Type B pancreatic cell (in vitro differentiated cells): ENCODE data around the gene UBD. TPM values are rescaled to one million over a fixed set of nuclear protein-coding genes. Genes with fewer than 3 reads are reported as not detected.

Experiments
- DNase-seq: peaks from one replicate; pipeline ENCODE4 v3.0.0; 2021; ENCODE audit warnings: mixed read lengths; ENCODE audit not compliant: unreplicated experiment; ENCODE audit errors: extremely low spot score
- H3K27ac Mint-ChIP-seq: 2 replicates; pipeline ENCODE4 v1.8.0; 2021; ENCODE audit warnings: mild to moderate bottlenecking, mixed read lengths
- H3K27me3 Mint-ChIP-seq: 2 replicates; pipeline ENCODE4 v1.8.0; 2021; ENCODE audit warnings: mixed read lengths
- H3K36me3 Mint-ChIP-seq: 2 replicates; pipeline ENCODE4 v1.8.0; 2021; ENCODE audit warnings: mixed read lengths
- H3K4me1 Mint-ChIP-seq: one replicate; pipeline ENCODE4 v1.8.0; 2021; ENCODE audit warnings: mixed read lengths; ENCODE audit not compliant: unreplicated experiment
- H3K4me3 Mint-ChIP-seq: 2 replicates; pipeline ENCODE4 v1.8.0; 2021; ENCODE audit warnings: mild to moderate bottlenecking, mixed read lengths
- H3K9me3 Mint-ChIP-seq: 2 replicates; pipeline ENCODE4 v1.8.0; 2021; ENCODE audit warnings: mixed read lengths
- CTCF ChIP-seq: fragments of 200-600 bp; sonication (generic); conservative IDR thresholded peaks from 2 replicates; pipeline ENCODE4 v1.5.0; 2021; ENCODE audit warnings: antibody characterized with exemption, mild to moderate bottlenecking
- total RNA-seq: library from RNA; stranded (reverse); gene quantifications from 2 replicates; pipeline ENCODE4 v1.2.1, GENCODE V29; 2021; ENCODE audit warnings: low replicate concordance

Gene UBD
- total RNA-seq, 1 donor from 2014 or later = 12.6 TPM

DNA sequence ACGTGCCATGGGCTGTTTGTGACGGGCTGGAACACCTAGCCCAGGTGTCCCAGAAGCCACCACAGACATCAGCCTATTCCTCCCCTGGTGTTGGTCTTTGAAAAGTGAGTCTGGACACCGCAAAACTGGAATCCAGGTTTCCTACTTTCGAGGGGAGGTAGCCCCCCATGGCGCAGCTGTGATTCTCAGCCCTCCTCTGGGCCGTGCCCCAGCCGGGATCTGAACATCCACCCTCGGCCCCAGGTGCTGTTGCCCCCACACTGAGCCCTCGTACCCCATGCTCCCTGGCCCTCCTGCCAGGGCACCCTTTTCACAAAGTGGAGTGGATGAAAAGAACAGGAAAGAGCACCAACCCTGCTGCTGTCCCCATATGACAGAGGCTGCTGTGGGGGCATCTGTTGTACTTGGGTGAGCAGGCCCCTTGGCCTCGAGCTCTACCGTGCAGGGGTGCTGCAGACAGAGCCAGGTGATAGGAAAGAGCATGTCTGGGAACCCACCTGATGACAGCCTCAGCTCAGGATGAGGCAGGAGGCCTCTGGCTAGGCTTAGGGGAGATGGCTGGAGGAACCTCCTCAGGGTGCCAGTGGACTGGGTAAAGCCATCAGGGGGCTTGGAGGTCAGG, 53.0 kb downstream of the UBD start:
- no peaks in the 10 kb centered on the region for H3K9me3 Mint-ChIP-seq
- no peak for DNase-seq
- H3K4me1 Mint-ChIP-seq = peaks cover 7% of the 10 kb centered on the region

GRCh38 chr6:29505808-29506207, 53.7 kb downstream of the UBD start:
- no peak for DNase-seq
- H3K4me3 Mint-ChIP-seq = no peak overlapping the region
- H3K27me3 Mint-ChIP-seq = peaks cover 6% of the 10 kb centered on the region
- no peak overlapping the region for H3K27ac Mint-ChIP-seq
- H3K9me3 Mint-ChIP-seq = no peaks in the 10 kb centered on the region
- H3K4me1 Mint-ChIP-seq = peaks cover 6% of the 10 kb centered on the region
- no peaks in the 10 kb centered on the region for H3K36me3 Mint-ChIP-seq
- no peak for TF ChIP-seq CTCF

More for the DNA sequence above, 53.0 kb downstream of the UBD start:
- Mint-ChIP-seq H3K36me3 (no peaks in the 10 kb centered on the region), H3K27me3 (peaks cover 6% of the 10 kb centered on the region), H3K4me3 (no peak overlapping the region), H3K27ac (no peak overlapping the region)
- no peak for TF ChIP-seq CTCF

Other genes starting within 250 kb of the UBD start
- not detected in 2 replicates for gene OR5V1, start 190.9 kb downstream of the UBD start, total RNA-seq
- not detected in 2 replicates for gene OR12D3, start 184.4 kb downstream of the UBD start, total RNA-seq
- not detected in 2 replicates for gene OR12D2, start 164.1 kb downstream of the UBD start, total RNA-seq
- not detected in 2 replicates for gene OR12D1, start 144.8 kb downstream of the UBD start, total RNA-seq
- gene OR10C1, start 120.4 kb downstream of the UBD start, total RNA-seq = not detected in 2 replicates
- gene OR11A1, start 102.7 kb downstream of the UBD start, total RNA-seq = not detected in 2 replicates
- gene OR2H1, start 102.6 kb downstream of the UBD start, total RNA-seq = not detected in 2 replicates
- gene MAS1L, start 71.8 kb downstream of the UBD start, total RNA-seq = not detected in 2 replicates
- gene OR2H2, start 25.4 kb upstream of the UBD start, total RNA-seq = not detected in 2 replicates
- gene GABBR1, start 73.5 kb upstream of the UBD start, total RNA-seq = 26.6 and 71.7 TPM in 2 replicates
- gene MOG, start 97.4 kb upstream of the UBD start, total RNA-seq = not detected in 2 replicates
- not detected in 2 replicates for gene ZFP57, start 121.4 kb upstream of the UBD start, total RNA-seq
- 2.8 and 13.2 TPM in 2 replicates for gene HLA-F, start 163.7 kb upstream of the UBD start, total RNA-seq